H1 (cell line): ENCODE results near the gene TPRG1L. TPM values are rescaled to one million over a fixed set of nuclear protein-coding genes. Genes with fewer than 3 reads are reported as not detected.

Experiments
- CTCF ChIA-PET: fragments of 300-600 bp; sonication (Branson Sonifier 250); formaldehyde crosslinking; loops from one replicate; lab custom pipeline; 2021; ENCODE audit not compliant: partially characterized antibody; lab: Charles Lee
- POLR2A ChIA-PET: fragments of 300-600 bp; sonication (Branson Sonifier 250); formaldehyde crosslinking; loops from one replicate; lab custom pipeline; 2021; ENCODE audit warnings: inconsistent platforms; ENCODE audit not compliant: partially characterized antibody; lab: Charles Lee
- DNase-seq, 2 experiments: peaks; one replicate each; pipeline versions ENCODE4 v3.0.0 to v3.0.0-alpha.2; 2010 to 2022; ENCODE audit warnings: low spot score in 2 of 2, low read depth in 1 of 2, mixed read lengths in 1 of 2
- FAIRE-seq: peaks from 2 replicates; lab custom pipeline; 2011; peaks lifted over from hg19 to GRCh38; lab: Jason Lieb, UNC
- H2AFZ ChIP-seq: 2 replicates; pipeline ENCODE4 v1.8.1; 2012; ENCODE audit warnings: low read length, inconsistent platforms
- H2AK5ac ChIP-seq: 2 replicates; pipeline ENCODE4 v1.6.1; 2013; ENCODE audit warnings: low read depth, low read length
- H2BK120ac ChIP-seq: replicated peaks from 2 replicates; pipeline ENCODE3; 2013; ENCODE audit warnings: low read depth, low read length, inconsistent platforms
- H2BK12ac ChIP-seq: 2 replicates; pipeline ENCODE4 v1.6.1; 2013; ENCODE audit warnings: low read depth, low read length
- H2BK15ac ChIP-seq: 2 replicates; pipeline ENCODE4 v1.6.1; 2013; ENCODE audit warnings: low read length
- H2BK20ac ChIP-seq: 2 replicates; pipeline ENCODE4 v1.6.1; 2013; ENCODE audit warnings: low read length
- H2BK5ac ChIP-seq: 2 replicates; pipeline ENCODE4 v1.6.1; 2013; ENCODE audit warnings: low read depth, low read length
- H3K14ac ChIP-seq: 2 replicates; pipeline ENCODE4 v1.6.1; 2013; ENCODE audit warnings: inconsistent platforms; ENCODE audit not compliant: insufficient read length
- H3K18ac ChIP-seq: 2 replicates; pipeline ENCODE4 v1.6.1; 2013; ENCODE audit warnings: low read length; ENCODE audit errors: extremely low read depth
- H3K23ac ChIP-seq: 2 replicates; pipeline ENCODE4 v1.6.1; 2013; ENCODE audit warnings: inconsistent platforms; ENCODE audit not compliant: insufficient read length
- H3K23me2 ChIP-seq: 2 replicates; pipeline ENCODE4 v1.6.1; 2013; ENCODE audit warnings: low read depth, low read length
- H3K27ac ChIP-seq: 2 replicates; pipeline ENCODE4 v1.6.1; 2011; ENCODE audit warnings: low read depth, low read length, inconsistent platforms
- H3K27me3 ChIP-seq, 4 experiments: replicated peaks in 1 of 4; 1 replicate in 1 of 4; 2 replicates in 3 of 4; pipeline versions ENCODE4 v1.6.1 to v1.8.1; 2011 to 2013; ENCODE audit warnings: low read length in 3 of 4, mild to moderate bottlenecking in 3 of 4, inconsistent platforms in 2 of 4, mixed read lengths in 2 of 4, moderate library complexity in 1 of 4; ENCODE audit not compliant: control insufficient read depth in 3 of 4, insufficient read depth in 3 of 4; ENCODE audit errors: extremely low read depth in 1 of 4
- H3K36me3 ChIP-seq, 4 experiments: 2 replicates each; pipeline versions ENCODE4 v1.6.1 to v1.8.1; 2011 to 2013; ENCODE audit warnings: mild to moderate bottlenecking in 4 of 4, low read length in 3 of 4, moderate library complexity in 2 of 4, control low read depth in 1 of 4, inconsistent platforms in 1 of 4; ENCODE audit not compliant: insufficient read depth in 4 of 4, control insufficient read depth in 2 of 4
- H3K4ac ChIP-seq: replicated peaks from 2 replicates; pipeline ENCODE3; 2013; ENCODE audit warnings: low read length, low read depth, mixed read lengths, inconsistent platforms; ENCODE audit not compliant: insufficient read length
- H3K4me1 ChIP-seq, 4 experiments: replicated peaks in 1 of 4; 1 replicate in 1 of 4; 2 replicates in 3 of 4; pipeline versions ENCODE4 v1.6.1 to v1.8.1; 2011 to 2013; ENCODE audit warnings: low read length in 3 of 4, inconsistent platforms in 2 of 4, mixed read lengths in 1 of 4; ENCODE audit not compliant: insufficient read depth in 4 of 4, control insufficient read depth in 3 of 4
- H3K4me2 ChIP-seq, 2 experiments: 2 replicates each; pipeline versions ENCODE4 v1.6.1 to v1.8.1; 2011 to 2013; ENCODE audit warnings: low read depth in 2 of 2, low read length in 2 of 2, control low read depth in 1 of 2, inconsistent platforms in 1 of 2, mild to moderate bottlenecking in 1 of 2; ENCODE audit not compliant: insufficient read depth in 1 of 2
- H3K4me3 ChIP-seq, 4 experiments: fragments of 200-600, 300-600 bp in 1 of 4; sonication (generic), shearing (Covaris generic), sonication (Bioruptor Twin) in 1 of 4; 2 replicates each; pipeline versions ENCODE4 v1.5.1 to v1.8.1; 2011 to 2016; ENCODE audit warnings: low read length in 4 of 4, low read depth in 3 of 4, control low read depth in 2 of 4, inconsistent platforms in 2 of 4, mild to moderate bottlenecking in 2 of 4, mixed read lengths in 1 of 4, moderate library complexity in 1 of 4; ENCODE audit not compliant: insufficient read depth in 2 of 4; ENCODE audit errors: extremely low read depth in 1 of 4
- H3K56ac ChIP-seq: replicated peaks from 2 replicates; pipeline ENCODE3; 2013; ENCODE audit warnings: low read depth, mild to moderate bottlenecking, mixed read lengths, low read length, inconsistent platforms; ENCODE audit not compliant: insufficient read length
- H3K79me1 ChIP-seq: 2 replicates; pipeline ENCODE4 v1.6.1; 2013; ENCODE audit warnings: low read depth, low read length, control low read depth
- H3K79me2 ChIP-seq, 2 experiments: 2 replicates each; pipeline versions ENCODE4 v1.6.1 to v1.8.1; 2012 to 2013; ENCODE audit warnings: low read length in 2 of 2, mild to moderate bottlenecking in 2 of 2, inconsistent platforms in 1 of 2; ENCODE audit not compliant: insufficient read depth in 2 of 2, control insufficient read depth in 1 of 2
- H3K9ac ChIP-seq, 4 experiments: replicated peaks in 1 of 4; 1 replicate in 1 of 4; 2 replicates in 3 of 4; pipeline versions ENCODE4 v1.6.1 to v1.8.1; 2011 to 2013; ENCODE audit warnings: low read depth in 3 of 4, low read length in 3 of 4, control low read depth in 2 of 4, mild to moderate bottlenecking in 2 of 4, moderate library complexity in 2 of 4, inconsistent platforms in 1 of 4; ENCODE audit errors: extremely low read depth in 1 of 4
- H3K9me3 ChIP-seq, 2 experiments: 2 replicates each; pipeline versions ENCODE4 v1.6.1 to v1.8.1; 2012 to 2013; ENCODE audit warnings: mild to moderate bottlenecking in 2 of 2, moderate library complexity in 2 of 2, control low read depth in 1 of 2, inconsistent platforms in 1 of 2, low read depth in 1 of 2, low read length in 1 of 2, mixed read lengths in 1 of 2; ENCODE audit not compliant: insufficient read depth in 2 of 2
- H4K20me1 ChIP-seq, 2 experiments: replicated peaks in 1 of 2; 2 replicates each; pipeline versions ENCODE3 to v1.8.1; 2011 to 2013; ENCODE audit warnings: inconsistent platforms in 2 of 2, low read length in 2 of 2, mild to moderate bottlenecking in 1 of 2; ENCODE audit not compliant: insufficient read depth in 2 of 2, control insufficient read depth in 1 of 2
- H4K5ac ChIP-seq: 2 replicates; pipeline ENCODE4 v1.6.1; 2013; ENCODE audit warnings: low read length, low read depth, mixed read lengths, inconsistent platforms; ENCODE audit not compliant: insufficient read length
- H4K8ac ChIP-seq: 2 replicates; pipeline ENCODE4 v1.8.0; 2013; ENCODE audit warnings: mild to moderate bottlenecking, moderate library complexity, low read length, inconsistent platforms; ENCODE audit not compliant: insufficient read depth; ENCODE audit errors: extremely low read depth
- H4K91ac ChIP-seq: replicated peaks from 2 replicates; pipeline ENCODE3; 2013; ENCODE audit warnings: low read length, mixed read lengths, inconsistent platforms; ENCODE audit not compliant: insufficient read length
- ASH2L ChIP-seq: fragments of 200-600, 300-600 bp; sonication (generic); IDR thresholded peaks from one replicate; pipeline ENCODE4 v1.7.1; 2017; ENCODE audit warnings: low read length
- KDM5A ChIP-seq: fragments of 200-600 bp; IDR thresholded peaks from 2 replicates; pipeline ENCODE4 v1.7.1; 2012; ENCODE audit warnings: mild to moderate bottlenecking, low read length, inconsistent platforms, mixed read lengths
- SP1 ChIP-seq: IDR thresholded peaks from 2 replicates; pipeline ENCODE4 v1.6.1; 2011; ENCODE audit warnings: low read depth, low read length
- WGBS, 2 experiments: shearing (Covaris generic) in 1 of 2; methylation state at CpG; one replicate each; pipeline versions ENCODE4 v1.1.6 to v1.1.7; 2013 to 2015; ENCODE audit warnings: low lambda C conversion rate in 2 of 2, mixed read lengths in 2 of 2, inconsistent platforms in 1 of 2, low coverage in 1 of 2, missing lambda C conversion rate in 1 of 2; ENCODE audit not compliant: insufficient replicate concordance in 2 of 2, insufficient coverage in 1 of 2, insufficient read length in 1 of 2; ENCODE audit errors: extremely low coverage in 1 of 2, missing lambda C conversion rate in 1 of 2; 5-methylcytosine and 5-hydroxymethylcytosine counted together
- polyA plus RNA-seq, 7 experiments: library from polyadenylated mRNA; depleted of rRNA in 3 of 7; stranded (reverse) in 5 of 7; unstranded in 2 of 7; fragments of >200 nt in 5 of 7; fragments of 200-250 nt in 2 of 7; gene quantifications; 1 replicate in 5 of 7; 2 replicates in 1 of 7; 4 replicates in 1 of 7; pipeline versions ENCODE4 v1.2.1 to v1.2.3, GENCODE V29; 2011 to 2013; ENCODE audit warnings: missing spikeins in 2 of 7, mixed read lengths in 2 of 7
- total RNA-seq: library from RNA; stranded (reverse); fragmentation: NEBNext Ultra II Directional; extraction: Animal tissue kit (Norgen Biotek cat#: 25700); gene quantifications from 2 replicates; pipeline ENCODE4 v1.2.1, GENCODE V29; 2021

Gene TPRG1L
- total and polyA plus RNA-seq, 2 of the 8 experiments (the other 6 are each of a cell fraction or from before 2014, with no cell fraction given) = 21.7 to 22.3 TPM

GRCh38 chr1:3669971-3670431 is 45.2 kb downstream of the TPRG1L start:
- no peak overlapping the region for H3K4ac ChIP-seq
- H3K23me2 ChIP-seq = peaks cover 2% of the 10 kb centered on the region; the same call in 1 of the 2 replicates
- FAIRE-seq (no peak), DNase-seq (no peak)
- no peak overlapping the region for H3K14ac ChIP-seq
- H3K36me3 ChIP-seq = no peaks in the 10 kb centered on the region
- WGBS, 2 experiments = 75% methylated on average over 8 of the region's 9 CpGs; no CpG with 5 or more reads in 1 of the 2 experiments
- no peak overlapping the region for H3K4me2 ChIP-seq
- no peak overlapping the region for H2BK120ac ChIP-seq
- no peaks in the 10 kb centered on the region for H3K9me3 ChIP-seq
- H4K5ac ChIP-seq = no peak overlapping the region
- no peak overlapping the region for H2BK5ac ChIP-seq
- H2BK15ac ChIP-seq = no peak overlapping the region
- H2AK5ac ChIP-seq = no peak overlapping the region
- H3K23ac ChIP-seq = no peak overlapping the region
- no peak overlapping the region for H3K4me3 ChIP-seq
- no peak overlapping the region for H3K56ac ChIP-seq
- no peak overlapping the region for H4K91ac ChIP-seq
- H3K27ac ChIP-seq = no peak overlapping the region
- peaks cover 0 to 3% (median 0%) of the 10 kb centered on the region in 4 experiments; a peak in 3 of 7 replicates for H3K27me3 ChIP-seq
- no peak overlapping the region for H3K18ac ChIP-seq
- H2BK12ac ChIP-seq = no peak overlapping the region
- peaks cover 0 to 1% of the 10 kb centered on the region in 2 experiments for H4K20me1 ChIP-seq
- no peaks in the 10 kb centered on the region for H3K79me2 ChIP-seq
- no peak overlapping the region for H2AFZ ChIP-seq
- peaks cover 0 to 26% (median 18%) of the 10 kb centered on the region in 4 experiments; a peak in 6 of 7 replicates for H3K4me1 ChIP-seq
- H3K79me1 ChIP-seq = no peaks in the 10 kb centered on the region
- H3K9ac ChIP-seq = no peak overlapping the region; a peak in 2 of 7 replicates
- ChIA-PET CTCF (interaction anchor here (1.6 kb wide), 3 partner anchors 51 to 78 kb away, joined by 3 to 6 read pairs (median 4); no protein-coding TSS in a partner anchor), POLR2A (interaction anchor here (0.8 kb wide), 1 partner anchor 40 kb away, joined by 3 read pairs; no protein-coding TSS in a partner anchor)
- no peak for TF ChIP-seq SP1
- TF ChIP-seq KDM5A = no peak
- no peak for TF ChIP-seq ASH2L
- no peak overlapping the region for H2BK20ac ChIP-seq
- no peak overlapping the region for H4K8ac ChIP-seq
